H1 (cell line): ENCODE measurements around the gene CRB2. TPM values are rescaled to one million over a fixed set of nuclear protein-coding genes. Genes with fewer than 3 reads are reported as not detected.

Experiments used
- CHD7 ChIP-seq: fragments of 300-600 bp; sonication (generic); IDR thresholded peaks from 2 replicates; pipeline ENCODE4 v1.7.1; 2012; ENCODE audit warnings: low read length, moderate library complexity, mild to moderate bottlenecking, inconsistent platforms; ENCODE audit not compliant: insufficient replicate concordance
- FOSL1 ChIP-seq: IDR thresholded peaks from 2 replicates; pipeline ENCODE4 v1.6.1; 2011; ENCODE audit warnings: mild to moderate bottlenecking, low read depth, low read length, moderate library complexity; ENCODE audit not compliant: insufficient read depth
- GTF2F1 ChIP-seq: IDR thresholded peaks from 2 replicates; pipeline ENCODE4 v1.6.1; 2012; ENCODE audit warnings: low read depth, low read length, improper control_type of control experiment, borderline replicate concordance
- HDAC2 ChIP-seq, 2 experiments: fragments of 300-600 bp in 1 of 2; sonication (generic) in 1 of 2; IDR thresholded peaks; 2 replicates each; pipeline ENCODE4 v1.6.1; 2011 to 2012; ENCODE audit warnings: low read depth in 2 of 2, low read length in 2 of 2, mild to moderate bottlenecking in 2 of 2, moderate library complexity in 2 of 2, borderline replicate concordance in 1 of 2, inconsistent platforms in 1 of 2
- KDM1A ChIP-seq: fragments of 200-600, 300-600 bp; sonication (generic); IDR thresholded peaks from 2 replicates; pipeline ENCODE4 v1.7.1; 2016; ENCODE audit warnings: mild to moderate bottlenecking, low read length, borderline replicate concordance
- MAFK ChIP-seq: IDR thresholded peaks from 2 replicates; pipeline ENCODE4 v1.6.1; 2012; ENCODE audit warnings: low read depth, mild to moderate bottlenecking, improper control_type of control experiment, low read length
- NANOG ChIP-seq: IDR thresholded peaks from 2 replicates; pipeline ENCODE4 v1.6.1; 2011; ENCODE audit warnings: low read length, low read depth, mild to moderate bottlenecking, inconsistent platforms; ENCODE audit not compliant: insufficient read depth, poor library complexity, severe bottlenecking
- PHF8 ChIP-seq: fragments of 200-600 bp; sonication (generic); conservative IDR thresholded peaks from 2 replicates; pipeline ENCODE4 v1.7.1; 2012; ENCODE audit warnings: low read depth, mild to moderate bottlenecking, inconsistent platforms, low read length, moderate library complexity
- RAD21 ChIP-seq, 2 experiments: IDR thresholded peaks in 1 of 2; conservative IDR thresholded peaks in 1 of 2; 2 replicates each; pipeline ENCODE4 v1.6.1; 2011; ENCODE audit warnings: low read depth in 2 of 2, low read length in 2 of 2, improper control_type of control experiment in 1 of 2, inconsistent platforms in 1 of 2, mild to moderate bottlenecking in 1 of 2, moderate library complexity in 1 of 2
- SP2 ChIP-seq: IDR thresholded peaks from 2 replicates; pipeline ENCODE4 v1.6.1; 2012; ENCODE audit warnings: mild to moderate bottlenecking, low read length, inconsistent platforms
- polyA plus RNA-seq, 7 experiments: library from polyadenylated mRNA; depleted of rRNA in 3 of 7; stranded (reverse) in 5 of 7; unstranded in 2 of 7; fragments of >200 nt in 5 of 7; fragments of 200-250 nt in 2 of 7; gene quantifications; 1 replicate in 5 of 7; 2 replicates in 1 of 7; 4 replicates in 1 of 7; pipeline versions ENCODE4 v1.2.1 to v1.2.3, GENCODE V29; 2011 to 2013; ENCODE audit warnings: missing spikeins in 2 of 7, mixed read lengths in 2 of 7
- total RNA-seq: library from RNA; stranded (reverse); fragmentation: NEBNext Ultra II Directional; extraction: Animal tissue kit (Norgen Biotek cat#: 25700); gene quantifications from 2 replicates; pipeline ENCODE4 v1.2.1, GENCODE V29; 2021

Gene CRB2
- total and polyA plus RNA-seq, 2 of the 8 experiments (the other 6 are each of a cell fraction or from before 2014, with no cell fraction given), result 4.0 to 8.4 TPM

DNA sequence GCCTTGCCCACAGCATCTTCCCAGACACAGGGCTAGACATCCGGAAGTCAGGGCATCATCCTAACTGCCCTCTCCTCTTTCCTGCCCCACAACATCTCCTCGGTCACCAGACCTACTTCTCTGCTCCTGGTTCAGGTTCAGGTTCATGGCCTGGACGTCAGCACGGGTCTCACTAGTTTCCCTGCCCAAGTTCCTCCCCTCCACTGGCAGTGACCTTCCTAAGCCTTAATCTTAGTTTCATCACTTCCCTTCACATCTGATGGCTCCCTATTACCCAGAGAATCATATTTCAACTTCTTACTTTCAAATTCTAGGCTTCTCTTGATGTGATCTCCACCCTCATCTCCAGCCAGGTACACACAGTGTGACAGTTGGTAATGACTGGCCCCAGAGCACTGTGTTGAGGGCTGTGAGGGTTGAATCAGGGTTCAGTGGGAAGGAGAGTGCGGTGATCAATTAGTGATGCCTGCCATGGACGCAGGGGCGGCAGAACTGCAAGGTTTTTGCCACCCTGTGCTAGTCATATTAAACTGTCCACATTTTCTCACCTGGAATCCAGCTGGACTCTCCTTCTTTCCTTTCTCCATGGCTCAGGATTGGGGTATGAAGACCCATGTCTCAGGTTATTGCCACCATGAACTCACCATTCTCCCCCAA is 34.3 kb upstream of the CRB2 start (continued):
- TF ChIP-seq CHD7, result no peak
- TF ChIP-seq HDAC2 (IDR thresholded peaks at IDR 0.05; ENCODE audit: borderline replicate concordance in 1 of 2, low read depth in 2 of 2, low read length in 2 of 2), result no peak
- TF ChIP-seq KDM1A, result no peak
- TF ChIP-seq SP2, result no peak
- no peak for TF ChIP-seq PHF8
- no peak for TF ChIP-seq MAFK
- TF ChIP-seq GTF2F1, result no peak
- TF ChIP-seq FOSL1, result no peak
- TF ChIP-seq NANOG, result no peak
- TF ChIP-seq RAD21 (IDR thresholded peaks at IDR 0.05 in 1 of 2, conservative IDR thresholded peaks at IDR 0.05 in 1 of 2; ENCODE audit: low read depth in 2 of 2, low read length in 2 of 2), result no peak
